A549 (cell line): ENCODE results near the gene ATP8A2. TPM values are rescaled to one million over a fixed set of nuclear protein-coding genes. Genes with fewer than 3 reads are reported as not detected.

Experiments
- ATAC-seq, 2 experiments: fragments of 200-7000 bp in 1 of 2; fragments of >200 bp in 1 of 2; cut with Nextera tagmentation in 1 of 2; cut with Tn5 transposase in 1 of 2; 3 replicates each; pipeline versions ENCODE4 v1.8.0 to v1.9.1; 2018 to 2020; ENCODE audit warnings: mild to moderate bottlenecking in 1 of 2, moderate library complexity in 1 of 2
- CTCF ChIA-PET: fragments of 300-600 bp; sonication (Branson Sonifier 250); formaldehyde crosslinking; extraction: SDS; loops from one replicate; lab custom pipeline; 2021; ENCODE audit warnings: antibody characterized with exemption, inconsistent platforms; lab: Yijun Ruan, JAX
- POLR2A ChIA-PET: fragments of 350-600 bp; formaldehyde crosslinking; extraction: SDS; loops from one replicate; lab custom pipeline; 2021; ENCODE audit warnings: antibody characterized with exemption, inconsistent platforms; lab: Yijun Ruan, JAX
- DNase-seq, 2 experiments: peaks; one replicate each; pipeline versions ENCODE4 v3.0.0 to v3.0.0-alpha.2; 2011 to 2016; ENCODE audit warnings: low read depth in 1 of 2, low spot score in 1 of 2
- FAIRE-seq: peaks from 2 replicates; lab custom pipeline; 2011; peaks lifted over from hg19 to GRCh38; lab: Jason Lieb, UNC
- H3K27ac ChIP-seq, 2 experiments: fragments of >200 bp; sonication (Bioruptor Twin); formaldehyde crosslinking; 3 replicates each; pipeline ENCODE4 v1.5.1; 2016 to 2017
- H3K4me1 ChIP-seq: fragments of >200 bp; sonication (Bioruptor Twin); formaldehyde crosslinking; 3 replicates; pipeline ENCODE4 v1.6.1; 2016
- H3K4me2 ChIP-seq: fragments of >200 bp; sonication (Bioruptor Twin); formaldehyde crosslinking; 3 replicates; pipeline ENCODE4 v1.6.1; 2016
- H3K4me3 ChIP-seq: fragments of >200 bp; sonication (Bioruptor Twin); formaldehyde crosslinking; 3 replicates; pipeline ENCODE4 v1.5.1; 2016
- H3K9me3 ChIP-seq: fragments of >200 bp; sonication (Bioruptor Twin); formaldehyde crosslinking; 3 replicates; pipeline ENCODE4 v1.6.1; 2016
- CBX8 ChIP-seq: fragments of 200-600 bp; sonication (generic); IDR thresholded peaks from 2 replicates; pipeline ENCODE4 v1.6.1; 2016
- CHD4 ChIP-seq: fragments of 200-600 bp; sonication (generic); IDR thresholded peaks from 2 replicates; pipeline ENCODE4 v1.6.1; 2016; ENCODE audit warnings: antibody characterized with exemption, mild to moderate bottlenecking, borderline replicate concordance
- CTCF ChIP-seq: fragments of >200 bp; sonication (Bioruptor Twin); formaldehyde crosslinking; IDR thresholded peaks from 3 replicates; pipeline ENCODE4 v1.5.1; 2016
- EHF ChIP-seq: fragments of 250-450 bp; sonication (Bioruptor Pico); IDR thresholded peaks from 2 replicates; pipeline ENCODE4 v1.5.0; 2020; ENCODE audit warnings: mild to moderate bottlenecking
- EP300 ChIP-seq, 2 experiments: fragments of >200 bp; sonication (Bioruptor Twin); formaldehyde crosslinking; IDR thresholded peaks; 2 replicates in 1 of 2; 3 replicates in 1 of 2; pipeline ENCODE4 v1.6.1; 2016 to 2017
- FOSB ChIP-seq: fragments of 250-450 bp; sonication (Bioruptor Pico); IDR thresholded peaks from 2 replicates; pipeline ENCODE4 v1.5.0; 2020; ENCODE audit warnings: mild to moderate bottlenecking, moderate library complexity
- GATA3 ChIP-seq: IDR thresholded peaks from 2 replicates; pipeline ENCODE4 v1.6.1; 2012; ENCODE audit warnings: borderline replicate concordance
- JUNB ChIP-seq: fragments of >200 bp; sonication (Bioruptor Twin); formaldehyde crosslinking; IDR thresholded peaks from 2 replicates; pipeline ENCODE4 v1.6.1; 2016
- KDM5A ChIP-seq: fragments of 200-600 bp; sonication (generic); IDR thresholded peaks from 2 replicates; pipeline ENCODE4 v1.6.1; 2016; ENCODE audit warnings: antibody characterized with exemption, mild to moderate bottlenecking
- MAX ChIP-seq: IDR thresholded peaks from 2 replicates; pipeline ENCODE4 v1.6.1; 2012
- MAZ ChIP-seq: fragments of 150-350 bp; IDR thresholded peaks from 2 replicates; pipeline ENCODE4 v1.6.1; 2014; ENCODE audit warnings: antibody characterized with exemption, low read depth, low read length, borderline replicate concordance
- NFE2L2 ChIP-seq: fragments of 150-350 bp; conservative IDR thresholded peaks from 2 replicates; pipeline ENCODE4 v1.6.1; 2014; ENCODE audit warnings: low read length
- NPAS2 ChIP-seq: fragments of 250-450 bp; sonication (Bioruptor Pico); IDR thresholded peaks from 2 replicates; pipeline ENCODE4 v1.8.0; 2022; ENCODE audit warnings: mild to moderate bottlenecking, moderate library complexity, borderline replicate concordance
- RAD21 ChIP-seq, 2 experiments: fragments of >200 bp in 1 of 2; sonication (Bioruptor Twin) in 1 of 2; formaldehyde crosslinking in 1 of 2; IDR thresholded peaks in 1 of 2; conservative IDR thresholded peaks in 1 of 2; 2 replicates in 1 of 2; 3 replicates in 1 of 2; pipeline ENCODE4 v1.6.1; 2012 to 2018; ENCODE audit warnings: inconsistent platforms in 1 of 2
- RCOR1 ChIP-seq: fragments of 150-350 bp; IDR thresholded peaks from 2 replicates; pipeline ENCODE4 v1.6.1; 2014; ENCODE audit warnings: antibody characterized with exemption, low read length, low read depth
- SMC3 ChIP-seq: fragments of >200 bp; sonication (Bioruptor Twin); formaldehyde crosslinking; IDR thresholded peaks from 3 replicates; pipeline ENCODE4 v1.6.1; 2018; ENCODE audit warnings: inconsistent platforms
- TFCP2L1 ChIP-seq: fragments of 250-450 bp; sonication (Bioruptor Pico); IDR thresholded peaks from 2 replicates; pipeline ENCODE4 v1.5.0; 2021; ENCODE audit warnings: mild to moderate bottlenecking
- ZSCAN20 ChIP-seq: fragments of 250-450 bp; sonication (Bioruptor Pico); IDR thresholded peaks from 2 replicates; pipeline ENCODE4 v1.8.0; 2022; ENCODE audit warnings: mild to moderate bottlenecking, moderate library complexity
- WGBS: methylation state at CpG from one replicate; pipeline ENCODE4 v1.1.6; 2017; ENCODE audit errors: missing lambda C conversion rate; 5-methylcytosine and 5-hydroxymethylcytosine counted together
- polyA plus RNA-seq, 4 experiments: library from polyadenylated mRNA; depleted of rRNA in 3 of 4; stranded (reverse); fragments of >200 nt; fragmentation: RNase III in 1 of 4; extraction: RNeasy Plus Mini Kit Qiagen cat#74134 plus additional on column Dnase treatment in 1 of 4; gene quantifications; 2 replicates in 3 of 4; 3 replicates in 1 of 4; pipeline ENCODE4 v1.2.3, GENCODE V29; 2011 to 2017
- TF ChIP-seq, protein P1 (sequence below): fragments of >200 bp; sonication (Bioruptor Twin); formaldehyde crosslinking; IDR thresholded peaks from 2 replicates; pipeline ENCODE4 v1.6.1; 2016

ATP8A2 gene
- polyA plus RNA-seq, 2 of the 4 experiments (the other 2 are of a cell fraction) = 0.03 TPM; not detected in 1

DNA sequence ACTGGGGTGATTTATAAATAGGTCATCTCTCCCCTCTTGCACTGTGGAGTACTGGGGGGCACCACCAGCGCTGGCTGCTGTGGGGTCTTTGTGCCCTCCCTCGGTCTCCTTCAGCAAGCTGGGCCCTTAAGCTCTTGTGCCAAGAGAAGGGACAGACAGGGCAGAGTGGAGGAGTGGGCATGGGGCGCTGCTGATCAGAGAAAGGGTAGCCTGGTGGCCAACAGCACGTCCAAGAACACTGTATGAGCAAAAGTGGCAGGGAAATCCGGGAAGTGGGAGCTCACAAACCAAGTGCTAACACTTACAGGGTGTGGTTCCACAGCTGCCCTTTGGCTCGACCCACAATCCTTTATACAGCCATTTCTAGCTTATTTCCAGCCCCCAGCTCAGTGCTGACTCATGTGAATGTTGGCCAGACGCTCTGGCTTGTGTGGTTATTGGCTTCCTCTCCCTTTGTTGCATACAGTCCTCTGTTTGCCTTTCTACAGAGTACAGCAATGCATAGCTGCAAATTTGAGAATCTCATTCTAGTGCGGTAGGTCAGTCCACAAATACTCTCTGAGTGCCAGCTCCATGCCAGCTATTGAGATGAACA lies 381.3 kb downstream of the ATP8A2 start:
- H3K4me3 ChIP-seq = no peak overlapping the region
- TF ChIP-seq TFCP2L1 = no peak
- TF ChIP-seq EP300 (IDR thresholded peaks at IDR 0.05) = no peak
- no peak for TF ChIP-seq RCOR1
- no peak for TF ChIP-seq NFE2L2
- TF ChIP-seq RAD21 (conservative IDR thresholded peaks at IDR 0.05 in 1 of 2, IDR thresholded peaks at IDR 0.05 in 1 of 2) = no peak
- TF ChIP-seq, protein P1, sequence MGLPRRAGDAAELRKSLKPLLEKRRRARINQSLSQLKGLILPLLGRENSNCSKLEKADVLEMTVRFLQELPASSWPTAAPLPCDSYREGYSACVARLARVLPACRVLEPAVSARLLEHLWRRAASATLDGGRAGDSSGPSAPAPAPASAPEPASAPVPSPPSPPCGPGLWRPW = no peak
- TF ChIP-seq EHF = no peak
- no peak overlapping the region for H3K27ac ChIP-seq
- no peaks in the 10 kb centered on the region for H3K9me3 ChIP-seq
- ATAC-seq = no peak
- no peaks in the 10 kb centered on the region for H3K4me1 ChIP-seq
- no peak for DNase-seq
- 0% methylated on average over 7 of the region's 8 CpGs for WGBS
- no peak overlapping the region for H3K4me2 ChIP-seq
- no peak for FAIRE-seq
- ChIA-PET CTCF (no interaction called here), POLR2A (no interaction called here)

DNA sequence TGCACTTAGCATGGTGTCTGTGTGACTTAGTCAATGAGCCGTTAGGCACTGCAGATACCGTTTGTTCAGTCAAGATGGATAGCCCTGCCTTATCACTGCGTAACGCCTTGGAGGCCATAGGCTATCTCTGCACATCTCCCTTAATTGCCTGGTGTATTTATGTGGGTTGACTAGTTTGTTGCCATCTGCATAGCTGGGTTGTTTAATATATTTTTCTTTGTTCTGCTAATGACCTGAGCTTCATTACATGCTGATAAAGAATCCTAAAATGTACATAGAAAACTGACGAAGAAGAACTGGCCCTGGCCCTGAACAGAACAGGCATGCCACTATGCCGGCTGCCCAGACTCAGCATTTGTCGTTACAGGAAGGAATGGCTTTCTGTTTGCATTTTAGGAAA lies 382.2 kb downstream of the ATP8A2 start:
- WGBS = 57% methylated on average over 7 of the region's 7 CpGs
- no peak overlapping the region for H3K4me3 ChIP-seq
- no peaks in the 10 kb centered on the region for H3K9me3 ChIP-seq
- no peak overlapping the region for H3K4me2 ChIP-seq
- POLR2A ChIA-PET = no interaction called here
- ATAC-seq (no peak), DNase-seq (no peak), FAIRE-seq (no peak)
- no peaks in the 10 kb centered on the region for H3K4me1 ChIP-seq
- TF ChIP-seq CTCF = no peak
- no peak for TF ChIP-seq KDM5A
- no peak for TF ChIP-seq CHD4
- no peak for TF ChIP-seq MAZ
- no peak for TF ChIP-seq MAX
- no peak for TF ChIP-seq CBX8
- CTCF ChIA-PET = interaction anchor here (0.6 kb wide), 1 partner anchor 365 kb away, joined by 3 read pairs; no protein-coding TSS in a partner anchor
- no peak overlapping the region for H3K27ac ChIP-seq

DNA sequence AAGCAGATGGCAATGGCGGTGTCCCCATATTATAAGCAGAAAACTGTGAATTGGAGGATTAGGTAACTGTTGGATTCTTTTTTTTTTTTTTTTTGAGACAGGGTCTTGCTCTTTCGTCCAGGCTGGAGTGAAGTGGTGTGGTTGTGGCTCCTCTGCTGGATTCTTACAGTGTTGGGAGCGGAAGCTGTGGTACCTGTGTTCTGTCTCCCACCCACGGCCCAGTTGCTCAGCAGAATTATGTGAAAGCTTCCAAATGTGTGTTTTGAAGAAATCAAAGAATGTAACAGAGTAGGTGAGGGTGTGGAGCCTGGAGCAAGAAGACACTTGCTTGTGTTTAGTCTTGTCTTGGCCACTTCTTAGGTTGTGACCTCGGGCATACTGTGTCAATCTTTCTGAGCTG lies 384.5 kb downstream of the ATP8A2 start:
- POLR2A ChIA-PET = no interaction called here
- no peak overlapping the region for H3K4me2 ChIP-seq
- no peak for DNase-seq
- 31% methylated on average over 5 of the region's 5 CpGs for WGBS
- H3K4me3 ChIP-seq = no peak overlapping the region
- ATAC-seq = no peak
- H3K27ac ChIP-seq = no peak overlapping the region
- no peak for FAIRE-seq
- H3K4me1 ChIP-seq = no peaks in the 10 kb centered on the region
- H3K9me3 ChIP-seq = no peaks in the 10 kb centered on the region
- CTCF ChIA-PET = no interaction called here
- TF ChIP-seq JUNB (no peak), ZSCAN20 (CRISPR knock-in tag) (no peak), SMC3 (no peak), FOSB (CRISPR knock-in tag) (no peak)

DNA sequence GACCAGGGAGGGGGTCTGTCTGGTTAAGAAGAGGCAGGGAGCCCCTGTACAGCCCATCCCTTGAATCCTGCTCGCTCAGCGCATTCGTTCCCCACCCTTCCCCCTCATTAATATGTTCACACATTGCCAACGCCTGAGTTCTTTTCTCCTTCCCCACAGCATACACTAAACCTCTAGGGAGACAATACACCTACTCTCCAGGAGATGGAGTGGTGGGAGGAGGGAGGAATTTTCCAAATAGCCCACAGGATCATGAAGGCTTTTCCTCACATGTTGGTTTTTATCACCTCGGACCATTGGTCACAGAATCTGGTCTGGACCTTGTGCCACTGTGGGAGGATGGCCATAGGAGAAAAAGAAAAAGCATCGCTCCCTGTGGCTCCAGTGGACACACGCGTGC lies 385.1 kb downstream of the ATP8A2 start:
- ATAC-seq = no peak
- no peaks in the 10 kb centered on the region for H3K4me1 ChIP-seq
- ChIA-PET POLR2A (no interaction called here), CTCF (no interaction called here)
- DNase-seq = no peak
- H3K4me2 ChIP-seq = no peak overlapping the region
- TF ChIP-seq GATA3 (no peak), NPAS2 (CRISPR knock-in tag) (no peak)
- H3K27ac ChIP-seq = no peak overlapping the region
- FAIRE-seq = no peak
- H3K4me3 ChIP-seq = no peak overlapping the region
- no peaks in the 10 kb centered on the region for H3K9me3 ChIP-seq
- 19% methylated on average over 8 of the region's 8 CpGs for WGBS
